GM23248 (cell line): ENCODE measurements around the gene ZNF772. TPM values are rescaled to one million over a fixed set of nuclear protein-coding genes. Genes with fewer than 3 reads are reported as not detected.

Source experiments
- DNase-seq: peaks from one replicate; pipeline ENCODE4 v3.0.0-alpha.2; 2015
- H2AFZ ChIP-seq: fragments of 200-600 bp; sonication (generic); 2 replicates; pipeline ENCODE4 v1.6.1; 2016; ENCODE audit warnings: antibody characterized with exemption
- H3F3A ChIP-seq: fragments of 200-600 bp; sonication (generic); 2 replicates; pipeline ENCODE4 v1.6.1; 2016; ENCODE audit warnings: mild to moderate bottlenecking, antibody characterized with exemption, mixed run types; ENCODE audit not compliant: insufficient read depth
- H3K27ac ChIP-seq: fragments of 200-600 bp; sonication (generic); 2 replicates; pipeline ENCODE4 v1.5.1; 2016; ENCODE audit warnings: mild to moderate bottlenecking
- H3K27me3 ChIP-seq: fragments of 200-600 bp; sonication (generic); replicated peaks from 2 replicates; pipeline ENCODE4 v1.6.1; 2016; ENCODE audit warnings: mild to moderate bottlenecking; ENCODE audit not compliant: insufficient read depth
- H3K36me3 ChIP-seq: fragments of 200-600 bp; sonication (generic); 2 replicates; pipeline ENCODE4 v1.6.1; 2016; ENCODE audit warnings: low read depth, mild to moderate bottlenecking
- H3K4me1 ChIP-seq: fragments of 200-600 bp; sonication (generic); 2 replicates; pipeline ENCODE4 v1.6.1; 2016; ENCODE audit warnings: mild to moderate bottlenecking; ENCODE audit not compliant: insufficient read depth
- H3K4me2 ChIP-seq: fragments of 200-600 bp; sonication (generic); one replicate; pipeline ENCODE4 v1.6.1; 2016; ENCODE audit warnings: mild to moderate bottlenecking; ENCODE audit not compliant: unreplicated experiment
- H3K4me3 ChIP-seq: fragments of 200-600 bp; sonication (generic); 2 replicates; pipeline ENCODE4 v1.5.1; 2016; ENCODE audit warnings: mild to moderate bottlenecking
- H3K79me2 ChIP-seq: fragments of 200-600 bp; sonication (generic); 2 replicates; pipeline ENCODE4 v1.6.1; 2016; ENCODE audit warnings: mild to moderate bottlenecking; ENCODE audit not compliant: insufficient read depth
- H3K9ac ChIP-seq: fragments of 200-600 bp; sonication (generic); 2 replicates; pipeline ENCODE4 v1.6.1; 2016; ENCODE audit warnings: mild to moderate bottlenecking
- H3K9me2 ChIP-seq: fragments of 200-600 bp; sonication (generic); 2 replicates; pipeline ENCODE4 v1.6.1; 2016; ENCODE audit warnings: mixed run types, mild to moderate bottlenecking, moderate library complexity; ENCODE audit not compliant: insufficient read depth
- H3K9me3 ChIP-seq: fragments of 200-600 bp; sonication (generic); one replicate; pipeline ENCODE4 v1.6.1; 2017; ENCODE audit warnings: low read depth
- H4K20me1 ChIP-seq: fragments of 200-600 bp; sonication (generic); 2 replicates; pipeline ENCODE4 v1.6.0; 2016; ENCODE audit not compliant: insufficient read depth
- EZH2 ChIP-seq: fragments of 200-600 bp; sonication (generic); IDR thresholded peaks from 2 replicates; pipeline ENCODE4 v1.6.1; 2018; ENCODE audit warnings: antibody characterized with exemption, mild to moderate bottlenecking; ENCODE audit not compliant: insufficient read depth, poor library complexity, severe bottlenecking
- EZH2phosphoT487 ChIP-seq: fragments of 200-600 bp; sonication (generic); IDR thresholded peaks from 2 replicates; pipeline ENCODE4 v1.6.1; 2018; ENCODE audit warnings: antibody characterized with exemption, moderate library complexity, mild to moderate bottlenecking, low read depth; ENCODE audit not compliant: insufficient read depth
- WGBS, 2 experiments: methylation state at CpG; one replicate each; pipeline ENCODE4 v1.1.6; 2015 to 2017; ENCODE audit warnings: low lambda C conversion rate in 2 of 2, low coverage in 1 of 2; ENCODE audit errors: missing lambda C conversion rate in 2 of 2; 5-methylcytosine and 5-hydroxymethylcytosine counted together
- in situ Hi-C: fragments of 300-500 bp; cut with MboI; formaldehyde crosslinking; loops from 2 replicates; pipeline ENCODE4 v1.15.0; 2020
- polyA plus RNA-seq: library from polyadenylated mRNA; unstranded; fragments of >200 nt; fragmentation: Nextera tagmentation; extraction: Ambion mirVana; gene quantifications from 2 replicates; pipeline ENCODE4 v1.2.1, GENCODE V29; 2016
- total RNA-seq: library from RNA; depleted of rRNA; stranded (reverse); fragments of >200 nt; shearing (Covaris generic); gene quantifications from 2 replicates; pipeline ENCODE4 v1.2.3, GENCODE V29; 2014

ZNF772 gene
- total and polyA plus RNA-seq, 2 experiments from 2014 or later = 5.8 to 13.6 TPM

DNA sequence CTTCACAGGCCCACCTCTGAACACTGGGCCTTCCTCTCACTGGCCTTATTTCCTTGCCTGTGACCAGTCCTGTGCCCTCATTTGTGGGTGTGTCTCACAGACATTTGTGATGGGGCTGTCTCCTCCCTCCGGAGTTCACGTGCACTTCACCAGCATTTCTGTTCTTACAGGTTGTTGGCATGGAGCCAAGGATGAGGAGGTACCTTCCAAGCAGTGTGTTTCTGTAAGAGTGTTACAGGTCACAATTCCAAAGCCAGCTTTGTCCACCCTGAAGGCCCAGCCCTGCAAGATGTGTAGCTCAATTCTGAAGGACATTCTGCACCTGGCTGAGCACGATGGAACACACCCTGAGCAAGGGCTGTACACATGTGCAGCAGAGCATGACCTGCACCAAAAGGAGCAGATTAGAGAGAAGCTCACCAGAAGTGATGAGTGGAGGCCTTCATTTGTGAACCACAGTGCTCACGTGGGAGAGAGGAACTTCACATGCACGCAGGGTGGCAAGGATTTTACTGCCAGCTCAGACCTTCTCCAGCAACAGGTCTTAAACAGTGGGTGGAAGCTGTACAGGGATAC, 34.2 kb downstream of the ZNF772 start:
- no peak overlapping the region for H3K4me3 ChIP-seq
- H3K9me3 ChIP-seq = no peaks in the 10 kb centered on the region
- H3F3A ChIP-seq = no peaks in the 10 kb centered on the region
- in situ Hi-C loops = no loop called here
- H3K9ac ChIP-seq = no peak overlapping the region
- WGBS, 2 experiments = 86 to 87% methylated on average over 5 of the region's 5 CpGs
- peaks cover 54% of the 10 kb centered on the region for H3K79me2 ChIP-seq
- no peak overlapping the region for H3K4me2 ChIP-seq
- no peaks in the 10 kb centered on the region for H3K9me2 ChIP-seq
- no peaks in the 10 kb centered on the region for H3K4me1 ChIP-seq
- H3K27me3 ChIP-seq = no peaks in the 10 kb centered on the region
- no peak for TF ChIP-seq EZH2
- TF ChIP-seq EZH2phosphoT487 = no peak
- H2AFZ ChIP-seq = no peak overlapping the region
- peaks cover 15% of the 10 kb centered on the region for H3K36me3 ChIP-seq
- H4K20me1 ChIP-seq = no peaks in the 10 kb centered on the region
- H3K27ac ChIP-seq = no peak overlapping the region
- DNase-seq = no peak

DNA sequence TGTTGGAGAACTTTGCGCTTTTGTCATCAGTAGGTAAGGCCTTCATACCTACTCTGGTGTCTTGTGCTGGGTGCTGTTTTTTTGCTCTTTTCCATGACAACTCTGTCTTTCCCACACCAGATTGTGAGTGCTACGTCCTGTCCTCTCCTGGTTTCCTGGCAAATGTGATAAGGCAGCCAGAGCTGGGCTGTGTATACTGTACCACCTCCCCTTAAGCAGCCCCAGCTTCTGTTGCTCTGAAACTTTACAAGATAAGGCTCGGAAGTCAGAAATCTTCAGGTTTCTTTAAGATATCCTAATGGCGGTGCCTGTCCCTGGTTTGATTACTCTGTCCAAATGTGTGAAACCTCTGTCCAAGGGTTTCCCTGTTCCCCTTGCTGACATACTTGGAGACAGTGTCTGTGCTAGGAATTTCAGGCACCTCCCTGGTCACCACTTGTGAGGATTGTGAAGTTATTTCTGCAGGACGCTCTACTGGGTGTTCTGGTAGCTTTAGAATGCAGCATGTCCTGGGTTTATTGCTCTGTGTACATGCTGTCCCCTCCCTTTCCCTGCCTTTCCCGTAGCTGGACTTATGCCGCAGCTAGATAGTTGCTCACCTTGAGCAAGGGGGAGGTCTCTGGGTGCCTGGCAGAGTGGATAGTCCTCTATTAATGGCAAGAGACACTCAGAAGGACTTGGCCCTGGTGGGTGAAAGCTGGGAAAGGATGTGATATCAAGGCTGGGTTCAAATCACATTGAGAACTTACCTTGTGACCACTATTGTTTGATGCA, 35.2 kb downstream of the ZNF772 start:
- Histone ChIP-seq H3K4me2 (no peak overlapping the region), H3F3A (no peaks in the 10 kb centered on the region), H3K4me3 (no peak overlapping the region), H3K27ac (no peak overlapping the region), H2AFZ (no peak overlapping the region), H4K20me1 (no peaks in the 10 kb centered on the region), H3K9me3 (no peaks in the 10 kb centered on the region), H3K4me1 (peaks cover 7% of the 10 kb centered on the region; the same call in 1 of the 2 replicates), H3K36me3 (peaks cover 15% of the 10 kb centered on the region), H3K9ac (no peak overlapping the region), H3K9me2 (no peaks in the 10 kb centered on the region), H3K27me3 (no peaks in the 10 kb centered on the region), H3K79me2 (peaks cover 64% of the 10 kb centered on the region)
- TF ChIP-seq EZH2phosphoT487 = no peak
- TF ChIP-seq EZH2 = no peak
- DNase-seq = no peak
- in situ Hi-C loops = no loop called here
- WGBS, 2 experiments = 79 to 93% methylated on average over 6 to 7 of the region's 7 CpGs

DNA sequence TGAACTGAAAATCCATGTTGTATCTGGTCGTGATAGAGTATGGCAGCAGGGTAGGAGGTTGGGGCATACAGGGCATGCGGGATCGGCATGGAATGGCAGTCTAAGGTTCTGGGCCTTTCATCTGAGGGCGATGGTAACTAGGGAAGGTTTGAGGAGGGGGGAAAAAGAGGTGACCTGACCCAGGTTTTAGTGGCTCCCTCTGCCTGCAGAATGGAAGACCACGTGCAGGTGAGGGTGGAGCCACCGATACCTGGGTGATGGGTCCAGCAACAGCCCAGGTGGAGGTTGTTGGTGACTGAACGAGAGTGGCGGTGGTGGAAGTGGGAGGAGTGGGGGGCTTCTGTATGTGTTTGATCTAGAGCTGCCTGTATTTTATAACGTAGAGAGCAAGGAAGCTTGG, 38.4 kb downstream of the ZNF772 start:
- Histone ChIP-seq H3K4me1 (peaks cover 25% of the 10 kb centered on the region), H3K79me2 (peaks cover 76% of the 10 kb centered on the region), H3F3A (peaks cover 4% of the 10 kb centered on the region; the same call in 1 of the 2 replicates), H3K9me3 (no peaks in the 10 kb centered on the region), H4K20me1 (no peaks in the 10 kb centered on the region), H3K9ac (no peak overlapping the region), H3K36me3 (peaks cover 8% of the 10 kb centered on the region), H2AFZ (no peak overlapping the region), H3K4me2 (no peak overlapping the region), H3K9me2 (no peaks in the 10 kb centered on the region), H3K4me3 (no peak overlapping the region), H3K27me3 (no peaks in the 10 kb centered on the region), H3K27ac (no peak overlapping the region)
- TF ChIP-seq EZH2phosphoT487 (no peak), EZH2 (no peak)
- 84 to 87% methylated on average over 9 of the region's 9 CpGs for WGBS, 2 experiments
- in situ Hi-C loops = no loop called here
- DNase-seq = no peak

DNA sequence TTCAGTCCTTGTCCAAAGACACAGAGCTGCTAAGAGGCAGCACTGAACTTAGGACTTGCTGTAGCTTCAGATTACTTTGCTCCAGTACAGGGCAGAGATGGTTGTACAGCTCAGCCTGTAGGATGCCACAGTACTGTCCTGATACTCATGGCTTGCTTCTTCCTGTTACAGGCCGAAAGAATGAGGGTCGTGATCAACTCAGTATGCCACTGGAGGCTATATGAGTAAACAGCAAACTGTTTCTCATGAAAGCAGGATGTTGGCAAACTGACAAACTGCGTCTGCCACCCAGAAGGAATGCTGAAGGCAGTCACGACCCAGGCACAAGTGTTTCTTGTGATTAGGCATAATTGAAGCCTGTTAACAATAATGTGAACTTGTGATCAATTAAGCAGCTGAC, 39.4 kb downstream of the ZNF772 start:
- Histone ChIP-seq H3F3A (peaks cover 4% of the 10 kb centered on the region; the same call in 1 of the 2 replicates), H3K9me3 (no peaks in the 10 kb centered on the region), H3K36me3 (no peaks in the 10 kb centered on the region), H4K20me1 (no peaks in the 10 kb centered on the region), H3K9ac (peak overlapping the region; percentile 9; the same call in 1 of the 2 replicates), H3K4me2 (no peak overlapping the region), H3K27me3 (no peaks in the 10 kb centered on the region), H3K27ac (0 out of 2 replicates have a peak overlapping the region, but pooled peaks have one; percentile 28), H2AFZ (no peak overlapping the region), H3K79me2 (peaks cover 68% of the 10 kb centered on the region), H3K4me1 (peaks cover 25% of the 10 kb centered on the region), H3K9me2 (no peaks in the 10 kb centered on the region), H3K4me3 (no peak overlapping the region)
- TF ChIP-seq EZH2 = no peak
- no peak for TF ChIP-seq EZH2phosphoT487
- WGBS, 2 experiments = 26 to 37% methylated on average over 4 of the region's 4 CpGs
- peak; percentile 42 for DNase-seq
- in situ Hi-C loops = no loop called here
